Hepatocyte (in vitro differentiated cells): ENCODE measurements around the gene SLC51A.

Experiments used
- EZH2 ChIP-seq: fragments of 200-600 bp; sonication (generic); IDR thresholded peaks from 2 replicates; pipeline ENCODE4 v1.6.1; 2016; ENCODE audit warnings: antibody characterized with exemption, mild to moderate bottlenecking, borderline replicate concordance
- EZH2phosphoT487 ChIP-seq: fragments of 200-600 bp; sonication (generic); IDR thresholded peaks from one replicate; pipeline ENCODE4 v1.6.1; 2018; ENCODE audit warnings: antibody characterized with exemption, mild to moderate bottlenecking, low read depth, moderate library complexity; ENCODE audit not compliant: unreplicated experiment, severe bottlenecking
- TF ChIP-seq, protein P1 (sequence below): fragments of 200-600 bp; sonication (generic); IDR thresholded peaks from 2 replicates; pipeline ENCODE4 v1.5.1; 2016; ENCODE audit warnings: antibody characterized with exemption, mild to moderate bottlenecking; ENCODE audit not compliant: poor library complexity

DNA sequence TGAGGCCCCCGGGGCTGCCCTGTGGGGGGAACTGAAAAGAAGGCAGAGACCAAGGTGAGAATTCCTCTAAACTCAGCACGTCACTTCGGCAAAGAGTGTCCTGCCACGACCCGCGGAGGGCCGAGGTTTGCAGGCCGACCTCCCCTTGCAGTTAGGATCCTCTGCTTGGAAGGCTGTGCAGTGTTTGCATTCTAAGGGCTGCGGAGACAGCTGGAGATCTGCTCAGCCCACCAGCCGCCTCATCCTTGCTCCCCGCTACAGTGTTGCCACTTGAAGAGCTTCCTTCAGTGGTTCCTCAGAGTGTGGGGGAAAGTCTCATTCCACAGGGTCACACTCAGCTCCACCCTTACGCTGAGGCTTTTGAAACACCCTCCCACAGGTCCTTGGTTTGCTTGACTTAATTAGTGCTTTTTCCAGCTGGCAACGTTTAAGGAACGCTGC lies 10.8 kb downstream of the SLC51A start:
- TF ChIP-seq, protein P1, sequence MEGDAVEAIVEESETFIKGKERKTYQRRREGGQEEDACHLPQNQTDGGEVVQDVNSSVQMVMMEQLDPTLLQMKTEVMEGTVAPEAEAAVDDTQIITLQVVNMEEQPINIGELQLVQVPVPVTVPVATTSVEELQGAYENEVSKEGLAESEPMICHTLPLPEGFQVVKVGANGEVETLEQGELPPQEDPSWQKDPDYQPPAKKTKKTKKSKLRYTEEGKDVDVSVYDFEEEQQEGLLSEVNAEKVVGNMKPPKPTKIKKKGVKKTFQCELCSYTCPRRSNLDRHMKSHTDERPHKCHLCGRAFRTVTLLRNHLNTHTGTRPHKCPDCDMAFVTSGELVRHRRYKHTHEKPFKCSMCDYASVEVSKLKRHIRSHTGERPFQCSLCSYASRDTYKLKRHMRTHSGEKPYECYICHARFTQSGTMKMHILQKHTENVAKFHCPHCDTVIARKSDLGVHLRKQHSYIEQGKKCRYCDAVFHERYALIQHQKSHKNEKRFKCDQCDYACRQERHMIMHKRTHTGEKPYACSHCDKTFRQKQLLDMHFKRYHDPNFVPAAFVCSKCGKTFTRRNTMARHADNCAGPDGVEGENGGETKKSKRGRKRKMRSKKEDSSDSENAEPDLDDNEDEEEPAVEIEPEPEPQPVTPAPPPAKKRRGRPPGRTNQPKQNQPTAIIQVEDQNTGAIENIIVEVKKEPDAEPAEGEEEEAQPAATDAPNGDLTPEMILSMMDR = no peak
- no peak for TF ChIP-seq EZH2
- no peak for TF ChIP-seq EZH2phosphoT487
